CD4-positive, alpha-beta T cell treated with Interleukin-6 at 100 ng/mL for 8 hours (primary cell): ENCODE data around the gene CSF3R.
A peak's percentile ranks its signal among the peaks of the same experiment; 100 is the strongest.
"Not testable (repeated sequence)": the region's sequence is repeated elsewhere in the genome, so short reads cannot be mapped to it uniquely, and the experiment has no call there.

ENCODE experiments used
- DNase-seq: peaks from one replicate; pipeline ENCODE4 v3.0.0-alpha.2; 2020; ENCODE audit warnings: mixed read lengths, low spot score

CSF3R gene

DNA sequence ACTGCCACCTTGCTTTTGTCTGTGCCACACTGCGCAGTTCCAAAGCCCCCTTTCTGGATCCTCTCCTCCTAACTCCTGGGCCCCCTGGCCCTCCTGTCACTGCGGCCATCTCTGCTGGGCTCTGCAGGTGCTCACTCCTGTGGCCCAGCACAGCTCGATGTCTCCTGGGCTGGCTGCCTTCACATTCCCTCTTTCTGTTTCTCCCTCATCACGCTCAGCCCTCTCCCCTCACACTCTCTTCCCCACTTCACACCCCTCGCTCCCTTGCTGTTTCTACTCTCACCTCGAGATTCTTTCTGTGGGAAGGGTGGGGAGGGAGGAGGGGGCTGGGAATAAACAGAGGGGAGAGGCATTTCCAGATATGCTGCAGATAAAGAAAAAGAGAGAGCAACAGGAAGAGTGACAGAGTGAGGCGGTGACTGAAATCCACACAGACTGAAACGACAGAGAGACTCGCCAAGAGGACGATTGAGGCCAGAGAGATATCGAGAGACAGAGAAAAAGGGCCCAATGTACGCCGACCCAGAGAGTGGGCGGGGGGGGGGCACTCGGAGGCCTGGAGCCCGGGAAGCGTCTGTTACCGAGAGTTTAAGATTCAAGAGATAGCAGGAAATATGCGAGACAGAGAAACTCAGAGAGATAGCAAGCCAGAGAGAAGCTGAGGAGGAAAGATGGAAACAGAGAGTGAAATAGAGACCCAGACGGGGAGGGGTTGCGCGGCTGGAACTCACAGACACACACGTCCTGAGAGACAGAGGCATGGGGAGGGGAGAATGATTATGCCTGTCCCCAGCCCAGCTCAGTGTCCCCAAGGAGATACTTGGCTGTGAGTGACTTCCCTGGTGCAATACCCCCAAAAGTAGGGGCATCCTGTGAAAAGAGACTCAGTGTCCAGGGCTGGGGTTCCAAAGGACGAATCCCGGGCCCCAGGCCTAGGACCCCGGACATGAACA lies 666 bp downstream of the CSF3R start:
- no peak for DNase-seq

DNA sequence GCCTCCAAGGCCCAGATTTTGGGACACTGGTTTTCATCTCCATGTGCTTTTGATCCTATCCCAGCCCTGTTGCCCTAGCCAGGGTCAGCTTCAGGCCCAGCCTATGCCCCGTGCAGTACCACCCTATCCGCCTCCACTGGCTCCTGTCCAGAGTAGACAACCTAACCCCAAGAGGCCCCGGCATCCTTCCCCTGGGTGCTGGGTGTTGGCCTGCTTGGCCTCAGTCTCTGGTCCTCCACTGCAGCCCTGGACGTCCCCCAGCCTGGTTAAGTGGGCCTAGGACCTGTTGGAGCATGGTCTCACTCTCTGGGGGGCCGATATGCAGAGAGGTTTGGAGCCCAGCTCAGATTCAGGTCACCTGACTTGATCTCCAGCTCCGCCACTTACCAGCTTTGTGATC lies 1.6 kb downstream of the CSF3R start:
- no peak for DNase-seq

DNA sequence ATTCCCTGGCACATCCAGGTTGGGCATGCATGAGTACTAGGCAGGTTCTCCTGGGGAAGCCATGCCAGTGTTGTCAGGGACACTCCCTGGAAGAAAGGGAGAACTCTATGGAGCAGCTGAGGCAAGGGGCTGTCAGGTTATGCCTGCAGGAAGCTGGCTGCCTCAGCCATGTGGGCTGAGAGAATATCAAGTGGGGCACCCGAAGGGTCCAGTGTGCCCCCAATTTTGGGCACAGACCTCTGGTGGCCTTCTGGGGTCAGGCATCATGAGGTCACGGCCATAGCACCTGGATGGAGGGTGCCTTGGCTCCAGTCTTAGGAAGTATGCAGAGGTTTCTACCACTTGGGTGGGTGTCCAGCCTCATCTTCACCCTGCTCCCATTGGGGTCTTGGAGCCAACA lies 2.6 kb downstream of the CSF3R start:
- no peak for DNase-seq

DNA sequence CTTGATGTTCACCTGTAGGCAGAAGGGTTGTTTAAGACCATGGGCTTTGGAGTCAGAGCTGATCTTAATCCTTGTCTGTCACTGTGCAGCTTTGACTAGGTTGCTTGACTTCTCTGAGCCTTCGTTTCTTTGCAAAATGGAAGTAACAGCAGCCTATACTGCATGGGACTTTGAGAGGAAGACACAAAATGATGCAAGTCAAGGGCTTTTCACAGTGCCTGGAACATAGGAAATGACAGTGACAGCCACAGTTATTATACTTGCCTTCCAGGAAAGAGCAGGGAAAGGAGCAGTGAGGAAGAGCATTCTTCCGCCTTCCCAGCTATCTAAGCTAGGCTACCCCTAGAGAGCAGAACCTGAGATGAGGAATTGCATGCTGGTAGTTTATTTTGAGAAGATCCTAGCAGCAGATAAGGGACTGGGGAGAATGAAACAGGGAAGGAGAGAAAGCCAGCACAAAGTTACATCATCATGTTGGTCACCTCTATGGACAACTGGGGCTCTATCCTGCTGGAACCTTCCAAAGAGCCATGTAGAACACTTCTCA lies 3.1 kb downstream of the CSF3R start:
- no peak for DNase-seq

DNA sequence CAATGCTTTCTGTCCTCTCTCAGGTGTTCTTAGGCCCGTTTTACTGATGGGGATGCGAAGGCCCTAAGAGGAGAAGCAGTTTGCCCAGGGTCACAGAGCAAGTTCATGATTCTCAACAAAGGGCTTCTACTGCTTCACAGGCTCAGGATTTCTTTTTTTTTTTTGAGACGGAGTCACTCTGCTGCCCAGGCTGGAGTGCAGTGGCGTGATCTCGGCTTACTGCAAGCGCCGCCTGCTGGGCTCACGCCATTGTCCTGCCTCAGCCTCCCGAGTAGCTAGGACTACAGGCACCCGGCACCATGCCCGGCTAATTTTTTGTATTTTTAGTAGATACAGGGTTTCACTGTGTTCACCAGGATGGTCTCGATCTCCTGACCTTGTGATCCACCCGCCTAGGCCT lies 5.1 kb downstream of the CSF3R start:
- not testable (repeated sequence) for DNase-seq

DNA sequence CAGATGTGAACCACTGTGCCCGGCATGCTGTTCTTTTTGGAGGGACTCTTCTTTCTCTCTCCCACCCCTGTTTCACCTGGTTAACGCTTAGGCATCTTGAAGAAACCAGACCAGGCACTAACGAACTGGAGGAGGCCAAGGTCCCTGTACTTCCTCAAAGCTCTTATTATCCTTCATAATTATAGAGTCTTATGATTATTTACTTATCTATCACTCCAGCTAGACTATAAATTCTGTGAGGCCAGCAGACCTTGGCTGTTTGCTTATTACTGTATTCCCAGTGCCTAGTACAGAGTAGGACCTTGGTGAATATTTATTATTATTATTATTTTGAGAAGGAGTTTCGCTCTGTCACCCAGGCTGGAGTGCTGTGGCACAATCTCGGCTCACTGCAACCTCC lies 5.8 kb downstream of the CSF3R start:
- no peak for DNase-seq

DNA sequence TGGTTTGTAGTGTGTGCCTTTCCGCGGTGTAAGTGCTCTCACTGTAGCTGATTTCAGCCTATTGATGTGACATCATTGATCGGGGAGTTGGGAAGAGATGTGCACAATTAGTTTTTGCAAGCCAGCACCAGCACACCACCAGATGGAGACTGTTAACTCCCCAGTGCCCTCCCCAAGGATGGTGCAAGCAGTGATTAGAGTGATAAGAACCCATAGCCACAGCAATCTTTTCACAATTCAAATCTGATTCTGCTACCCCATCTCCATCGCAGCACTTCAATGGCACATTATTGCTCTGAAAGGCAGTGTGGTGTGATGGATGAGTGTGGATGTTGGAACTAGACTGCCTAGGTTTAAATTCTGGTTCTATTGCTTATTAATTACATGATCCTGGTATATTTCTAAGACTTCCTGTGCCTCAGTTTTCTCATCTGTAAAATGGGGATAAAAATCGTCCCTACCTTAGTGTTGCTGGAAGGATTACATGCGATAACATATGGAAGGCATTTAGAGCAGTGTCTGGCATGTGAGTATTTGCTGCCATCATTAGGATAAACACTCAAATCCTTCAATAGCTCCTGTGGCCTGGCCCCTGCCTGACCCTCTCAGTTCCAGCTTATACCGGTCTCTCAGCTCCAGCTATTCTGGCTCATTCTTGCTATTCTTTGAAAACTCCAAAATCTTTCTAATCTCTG lies 6.7 kb downstream of the CSF3R start:
- no peak for DNase-seq

DNA sequence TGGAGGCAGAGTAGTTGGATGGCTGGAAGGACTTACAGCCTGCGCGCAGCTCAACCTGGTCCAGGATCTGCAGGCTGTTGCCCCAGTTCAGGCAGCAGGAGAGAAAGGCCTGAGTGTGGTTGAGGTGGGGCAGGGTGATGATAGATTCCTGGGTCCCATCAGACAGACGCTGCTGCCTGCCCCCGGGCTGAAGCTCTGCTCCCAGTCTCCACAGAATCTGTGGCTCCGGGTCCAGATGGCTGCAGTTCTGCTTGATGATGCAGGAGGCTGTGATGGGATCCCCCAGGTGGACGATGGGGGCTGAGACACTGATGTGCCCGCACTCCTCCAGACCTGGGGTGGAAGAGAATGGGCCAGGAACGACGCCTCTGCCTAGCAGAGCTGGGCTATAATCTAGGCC lies 7.4 kb downstream of the CSF3R start:
- DNase-seq: no peak

DNA sequence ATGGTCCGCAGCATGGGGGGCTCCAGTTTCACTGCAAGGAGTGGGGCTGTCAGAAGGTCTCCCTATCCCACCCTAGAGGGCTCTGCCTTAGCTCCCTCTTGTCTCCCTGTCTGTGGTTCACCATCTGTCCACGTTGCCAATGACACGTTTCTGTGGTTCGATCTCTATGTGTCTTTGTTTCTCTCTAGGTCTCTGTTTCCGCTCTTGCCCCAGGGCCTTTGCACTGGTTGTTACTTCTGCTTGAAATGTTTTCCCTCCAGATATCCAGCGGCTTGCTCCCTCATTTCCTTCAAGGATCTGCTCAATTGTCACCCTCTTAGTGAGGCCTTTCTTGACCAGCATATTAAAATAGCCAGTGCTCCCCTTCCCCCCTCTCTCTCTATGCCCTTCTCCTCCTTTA lies 10.1 kb downstream of the CSF3R start:
- no peak for DNase-seq

DNA sequence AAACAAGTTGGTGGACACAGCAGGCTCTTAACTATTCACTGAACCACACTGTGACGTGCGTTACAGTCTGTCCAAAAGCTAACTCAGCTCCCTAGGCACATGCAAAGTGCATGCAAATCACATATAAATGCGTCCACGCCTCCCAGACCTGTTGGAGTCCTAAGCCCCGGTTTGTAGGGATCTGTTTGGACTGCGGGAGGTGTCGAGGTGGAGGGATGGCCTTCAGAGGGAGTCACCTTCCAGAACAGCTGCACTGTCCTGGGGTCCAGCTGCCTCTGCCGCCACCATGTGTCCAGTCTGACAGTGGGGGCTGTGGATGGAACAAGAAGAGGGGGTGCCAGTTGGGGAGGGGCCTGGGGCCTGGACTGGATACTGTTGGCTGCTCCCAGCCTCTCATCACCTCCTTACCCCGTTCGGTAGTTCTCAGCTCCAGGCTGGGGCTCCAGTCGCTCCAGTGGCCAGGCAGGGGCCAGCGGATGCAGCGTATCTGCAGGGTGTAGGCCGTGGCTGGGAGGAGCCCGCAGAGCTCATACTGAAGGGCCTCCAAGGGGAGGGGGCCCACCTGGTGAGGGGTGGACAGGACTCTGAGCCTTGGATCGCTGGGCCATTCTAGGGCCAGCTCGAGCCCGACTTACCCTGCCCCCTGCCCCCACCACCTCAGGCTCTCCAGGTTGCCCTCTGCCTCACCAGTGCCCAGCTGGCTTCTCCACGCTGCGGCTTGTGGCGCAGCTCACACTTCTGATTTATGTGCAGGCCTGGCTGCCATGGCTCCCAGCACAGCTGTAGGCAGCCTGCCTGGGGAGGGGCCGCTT lies 10.7 kb downstream of the CSF3R start:
- DNase-seq: no peak

DNA sequence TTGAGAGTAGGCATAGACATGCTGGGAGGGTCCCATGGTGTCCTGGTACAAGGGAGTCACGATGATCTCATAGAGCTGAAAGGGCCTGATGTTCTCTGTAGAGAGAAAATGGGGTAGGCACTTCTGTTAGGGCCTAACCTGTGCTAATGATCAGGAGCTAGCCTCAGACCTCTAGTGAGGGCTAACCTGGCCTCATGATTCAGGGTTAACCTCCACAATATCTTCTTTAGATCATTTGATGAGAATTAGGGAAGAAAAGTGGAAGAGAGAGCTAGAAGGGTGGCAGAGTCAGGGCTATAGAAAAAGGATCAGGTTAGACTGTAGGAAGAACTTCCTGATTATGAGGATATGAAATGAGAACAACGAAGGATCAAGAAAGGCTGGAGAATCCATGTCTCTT lies 13.6 kb downstream of the CSF3R start:
- DNase-seq: no peak

DNA sequence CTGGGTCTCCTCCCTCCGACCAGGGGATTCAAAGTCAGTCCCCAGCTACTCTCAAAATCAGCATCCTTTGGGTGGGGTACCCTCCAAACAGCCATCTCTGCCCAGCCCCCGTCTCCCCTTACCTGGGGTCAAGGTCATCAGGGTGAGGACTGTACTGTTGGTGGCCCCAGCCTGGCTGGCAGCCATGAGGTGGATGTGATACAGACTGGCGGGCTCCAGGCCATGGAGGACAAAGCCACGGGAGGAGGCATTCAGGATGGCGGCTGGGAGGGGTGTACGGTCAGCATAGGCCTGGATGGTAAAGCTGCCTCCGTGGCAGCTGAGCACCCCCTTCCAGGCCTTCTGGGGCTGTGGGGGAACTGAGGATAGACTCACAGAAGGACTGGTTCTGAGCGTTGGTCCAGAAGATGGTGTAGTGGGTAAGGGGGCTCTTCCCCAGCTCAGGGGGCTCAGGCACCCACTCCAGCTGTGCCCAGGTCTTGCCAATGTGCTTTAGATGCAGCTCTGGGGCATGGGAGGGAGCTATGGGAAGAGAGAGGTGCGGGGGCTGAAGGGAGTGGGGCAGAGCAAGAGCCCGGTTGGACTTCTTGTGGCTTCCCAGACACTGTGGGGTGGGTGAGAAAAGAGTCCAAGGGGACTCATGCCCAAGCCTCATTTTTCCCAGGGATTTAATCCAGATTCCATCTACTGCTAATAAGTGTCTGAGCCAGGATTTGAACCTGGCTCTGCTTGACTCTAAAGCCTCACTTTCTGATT lies 14.8 kb downstream of the CSF3R start:
- no peak for DNase-seq

DNA sequence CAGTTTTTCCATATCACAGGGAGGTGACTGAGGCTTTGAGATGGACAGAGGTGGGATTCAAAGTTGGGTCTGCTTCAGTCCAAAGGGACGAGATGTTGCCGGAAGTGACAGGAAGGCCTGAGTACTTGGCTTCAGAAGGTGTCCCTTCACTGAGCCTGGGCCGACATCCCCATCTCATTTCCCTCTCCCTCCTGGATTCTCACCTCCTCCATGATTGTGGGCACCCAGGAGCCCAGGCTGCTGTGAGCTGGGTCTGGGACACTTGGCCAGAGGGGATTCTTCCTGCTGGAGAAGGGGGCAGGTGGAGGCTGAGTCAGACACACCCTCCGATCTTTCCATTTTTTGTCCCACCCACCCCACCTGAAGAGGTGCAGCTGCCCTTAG lies 15.7 kb downstream of the CSF3R start:
- DNase-seq: no peak

DNA sequence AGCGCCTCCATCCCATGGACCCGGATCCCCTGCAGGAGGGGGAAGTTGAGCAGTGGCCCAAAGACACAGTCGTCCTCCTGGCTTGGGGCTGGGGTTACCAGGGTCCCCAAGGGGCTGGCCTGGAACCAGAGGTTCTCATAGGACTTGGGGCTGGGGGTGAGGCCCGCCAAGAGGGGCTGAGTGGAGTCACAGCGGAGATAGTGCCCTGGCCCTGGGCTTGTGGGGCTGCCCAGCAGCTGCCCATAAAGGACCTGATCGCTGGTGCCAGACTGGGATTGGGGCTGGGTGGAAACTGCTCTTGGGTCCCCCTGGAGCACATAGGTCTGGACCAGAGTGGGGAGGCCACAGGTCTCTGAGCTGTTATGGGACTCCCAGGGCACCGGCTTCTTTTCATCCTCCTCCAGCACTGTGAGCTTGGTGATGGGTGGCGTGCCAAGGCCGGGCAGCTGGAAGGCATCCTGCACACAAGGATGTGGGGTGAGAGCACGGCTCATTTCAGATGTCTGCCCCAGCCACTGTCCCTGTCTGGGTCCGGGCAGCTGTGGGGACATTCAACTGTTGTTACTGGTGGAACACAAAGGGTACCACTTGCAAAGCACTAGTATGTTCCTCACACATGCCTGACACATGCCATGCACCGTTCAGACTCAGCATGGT lies 16.2 kb downstream of the CSF3R start:
- DNase-seq: no peak

DNA sequence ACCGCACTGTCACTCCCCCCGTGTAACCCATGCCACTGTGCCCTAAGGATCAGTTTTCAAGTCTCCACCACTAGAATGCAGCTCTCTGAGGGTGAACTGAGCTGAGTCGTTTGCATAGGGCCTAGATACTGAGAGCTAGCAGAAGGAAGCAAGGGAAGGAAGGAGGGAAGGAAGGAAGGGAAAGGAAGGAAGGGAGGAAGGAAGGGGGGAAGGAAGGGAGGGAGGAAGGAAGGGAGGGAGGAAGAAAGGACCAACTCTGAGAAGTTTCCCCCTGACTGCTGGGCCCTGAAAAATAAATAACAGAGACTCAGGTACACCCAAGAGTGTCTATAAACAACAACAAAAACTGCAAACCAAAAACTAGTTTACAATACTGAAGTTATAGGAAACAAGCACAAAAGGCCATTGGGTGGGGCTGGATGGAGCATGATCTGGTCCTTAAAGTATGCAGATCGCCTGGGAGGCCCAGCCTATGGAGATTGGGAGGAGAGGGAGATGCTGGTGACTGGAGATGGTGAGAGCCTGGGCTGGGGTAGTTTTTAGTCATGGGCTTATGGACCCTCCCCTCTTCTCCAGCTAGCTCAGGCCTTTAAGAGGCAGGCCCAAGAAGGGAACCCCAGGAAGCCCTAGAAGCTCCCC lies 16.9 kb downstream of the CSF3R start:
- no peak for DNase-seq

DNA sequence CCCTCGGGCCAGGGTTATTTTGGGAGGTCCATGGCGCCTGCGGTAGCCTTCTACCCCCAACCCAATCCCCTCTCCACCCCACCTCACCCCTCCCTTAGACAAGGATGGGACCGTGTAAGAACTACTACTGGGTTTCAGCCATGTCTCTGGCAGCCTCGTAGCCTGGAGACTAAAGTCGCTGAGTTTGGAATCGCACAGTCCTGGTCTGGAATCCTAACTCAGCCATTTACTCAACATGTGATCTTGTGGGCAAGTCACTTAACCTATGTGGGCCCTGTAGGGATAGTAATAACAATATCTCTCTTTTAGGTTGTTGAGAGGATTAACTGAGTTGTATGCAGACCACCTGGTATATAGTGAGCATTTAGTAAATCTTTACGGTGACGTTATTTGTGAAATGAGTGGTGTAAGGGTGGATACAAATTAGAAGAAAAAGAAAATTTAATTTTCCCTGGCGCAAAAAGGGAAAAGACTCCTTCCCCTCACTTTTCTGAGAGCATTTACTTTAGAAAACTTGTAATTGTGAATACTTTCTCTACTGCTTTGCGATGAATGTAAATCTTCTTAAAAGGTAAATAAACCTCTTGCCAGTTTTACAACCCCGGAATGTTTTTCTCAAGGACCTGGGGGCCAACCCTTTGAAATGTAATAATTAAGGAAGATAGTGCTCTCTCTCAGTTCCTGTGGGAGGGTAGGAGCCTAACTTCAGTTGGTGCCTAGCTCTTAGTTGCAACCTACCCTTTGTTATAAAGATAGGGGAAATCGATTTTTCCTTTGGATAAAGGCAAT lies 17.9 kb downstream of the CSF3R start:
- DNase-seq: no peak

DNA sequence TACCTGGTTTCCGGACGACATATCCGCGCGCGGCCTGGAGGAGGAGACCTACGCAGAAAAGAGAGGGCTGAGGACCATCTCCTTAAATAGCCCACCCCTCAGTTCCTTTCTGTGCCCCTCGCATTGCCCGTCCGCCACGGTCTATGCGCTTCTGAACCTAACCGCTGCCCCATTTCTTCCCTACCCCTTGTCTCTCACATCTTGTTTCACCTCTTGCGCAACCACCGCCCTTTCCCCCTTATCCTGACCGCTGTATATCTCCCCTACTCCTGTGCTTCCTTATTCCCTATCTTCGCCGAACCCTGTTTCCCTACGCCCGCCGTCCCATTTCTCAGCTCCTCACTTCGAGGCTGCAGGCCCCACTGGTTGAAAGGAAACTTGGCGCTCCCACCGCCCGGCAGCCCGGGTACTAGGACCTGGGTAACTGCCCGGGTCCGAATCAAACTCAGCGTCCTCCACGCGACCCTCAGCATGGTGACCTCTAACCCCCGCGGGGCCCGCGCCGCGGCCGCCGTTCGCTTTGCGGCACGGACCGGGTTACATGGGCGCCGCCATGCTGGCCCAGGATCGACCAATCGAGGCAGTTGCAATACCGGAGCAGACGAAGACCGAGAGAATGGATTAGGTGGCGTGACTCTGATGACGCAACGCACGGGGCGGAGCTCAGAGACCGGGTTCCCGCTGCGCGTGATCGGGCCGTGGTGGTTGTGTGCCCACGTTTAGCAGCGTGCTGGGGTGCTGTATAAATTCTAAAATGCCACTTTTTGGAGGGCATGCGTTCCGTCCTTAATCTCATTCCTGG lies 18.7 kb downstream of the CSF3R start, which contains the start of gene MRPS15:
Gene MRPS15 (minus strand): TSS at position 582 of the 802 bp plus-strand sequence. CDS start 109 bp downstream, at position 473.
- DNase-seq: peak; percentile 89

DNA sequence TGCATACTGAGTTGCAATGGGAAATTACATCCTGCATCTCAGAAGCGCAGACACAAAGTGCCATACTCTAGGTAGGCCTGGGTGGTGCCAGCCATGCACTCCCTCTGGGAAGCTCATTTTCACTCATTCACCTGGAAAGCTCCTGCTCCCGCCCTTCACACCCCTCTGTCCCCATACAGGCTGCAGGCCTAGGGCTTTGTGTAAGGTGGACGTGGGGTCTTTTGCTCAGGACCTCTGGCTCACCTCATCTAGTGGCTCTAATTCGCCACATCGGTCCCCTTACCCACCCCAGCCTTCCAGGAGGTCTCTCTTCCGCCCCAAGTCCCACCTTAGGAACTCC lies 19.3 kb downstream of the CSF3R start:
- no peak for DNase-seq

DNA sequence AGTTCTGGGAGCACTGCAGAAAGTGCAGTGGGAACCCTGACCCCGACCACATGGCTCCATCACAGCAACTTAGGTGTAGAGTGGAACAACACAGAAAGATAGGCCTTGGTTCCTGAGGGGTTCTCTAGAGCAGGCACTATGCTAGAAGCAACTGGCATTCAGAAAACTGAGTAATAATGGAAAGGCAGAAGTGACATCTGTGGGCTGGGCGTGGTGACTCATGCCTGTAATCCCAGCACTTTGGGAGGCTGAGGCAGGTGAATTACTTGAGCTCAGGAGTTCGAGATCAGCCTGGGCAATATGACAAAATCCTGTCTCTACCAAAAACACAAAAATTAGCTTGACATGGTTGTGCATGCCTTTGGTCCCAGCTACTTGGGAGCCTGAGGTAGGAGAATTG lies 23.8 kb downstream of the CSF3R start:
- no peak for DNase-seq
